Measurements from ENCODE around the gene SULT4A1. TPM values are rescaled to one million over a fixed set of nuclear protein-coding genes. Genes with fewer than 3 reads are reported as not detected.

Gene SULT4A1
- total RNA-seq, 2 donors from 2014 or later = 0.12 TPM; not detected in 1

DNA sequence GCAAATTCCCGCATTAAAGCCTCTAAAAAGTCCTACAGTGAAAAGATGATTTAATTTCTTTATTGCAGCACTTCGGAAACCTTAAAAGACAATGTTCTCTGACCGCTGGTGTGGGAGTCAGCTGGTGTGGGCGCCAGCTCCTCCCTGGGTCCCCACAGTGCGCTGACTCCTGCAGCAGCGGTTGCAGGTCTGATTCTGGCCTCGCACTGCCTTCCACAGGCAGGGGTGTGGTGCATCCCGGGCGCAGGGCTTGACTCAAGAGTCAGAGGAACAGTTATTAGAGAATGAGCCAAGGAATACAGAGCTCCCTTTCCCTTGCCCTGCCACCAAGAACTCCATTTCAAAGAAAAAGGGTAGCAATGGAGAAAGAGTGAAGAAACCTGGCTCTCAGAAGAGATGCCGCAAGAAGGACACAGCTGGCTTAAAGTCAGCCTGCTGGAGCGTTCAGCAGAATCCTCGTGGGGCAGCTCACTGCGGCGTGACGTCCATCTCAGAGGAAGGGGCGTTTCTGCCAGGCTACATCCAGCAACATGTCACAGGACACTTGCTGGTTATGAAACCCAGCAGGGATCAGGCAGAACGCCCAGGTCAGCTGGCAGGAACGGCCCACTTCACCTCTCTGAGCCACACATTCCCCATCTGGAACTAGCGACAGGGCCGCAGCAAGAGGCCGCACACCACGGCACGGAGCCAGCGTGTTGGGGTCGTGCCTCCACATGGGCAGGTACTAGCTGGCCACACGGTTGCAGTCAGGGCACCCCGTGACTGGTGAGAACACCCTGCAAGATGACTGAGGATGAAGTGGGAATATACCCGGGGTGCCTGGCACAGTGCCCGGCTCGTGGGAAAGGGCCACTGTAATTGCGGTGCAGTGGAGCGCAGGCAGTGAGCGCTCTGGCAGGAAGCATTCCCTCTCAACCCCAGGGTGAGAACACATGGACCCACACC is 32.1 kb downstream of the SULT4A1 start:
- no peak for TF ChIP-seq CTCF (IDR thresholded peaks at IDR 0.05)
- DNase-seq (ENCODE audit: low spot score) = peak; percentile 94
- no peaks in the 10 kb centered on the region for H3K36me3 ChIP-seq
- H3K27ac ChIP-seq = peak overlapping the region; percentile 77 to 90
- no peak overlapping the region for H3K4me3 ChIP-seq
- H3K27me3 ChIP-seq = no peaks in the 10 kb centered on the region
- H3K9me3 ChIP-seq = no peaks in the 10 kb centered on the region
- peaks cover 0 to 29% of the 10 kb centered on the region in 2 donors for H3K4me1 ChIP-seq

GRCh38 chr22:43828998-43829782 is 33.1 kb downstream of the SULT4A1 start:
- Histone ChIP-seq H3K36me3 (no peaks in the 10 kb centered on the region), H3K9me3 (no peaks in the 10 kb centered on the region), H3K4me3 (no peak overlapping the region), H3K27me3 (no peaks in the 10 kb centered on the region), H3K27ac (peak overlapping the region; percentile 77 to 90), H3K4me1 (peaks cover 0 to 29% of the 10 kb centered on the region in 2 donors)
- TF ChIP-seq CTCF (IDR thresholded peaks at IDR 0.05) = peak; percentile 22 to 72
- peak; percentile 95 for DNase-seq (ENCODE audit: low spot score)

DNA sequence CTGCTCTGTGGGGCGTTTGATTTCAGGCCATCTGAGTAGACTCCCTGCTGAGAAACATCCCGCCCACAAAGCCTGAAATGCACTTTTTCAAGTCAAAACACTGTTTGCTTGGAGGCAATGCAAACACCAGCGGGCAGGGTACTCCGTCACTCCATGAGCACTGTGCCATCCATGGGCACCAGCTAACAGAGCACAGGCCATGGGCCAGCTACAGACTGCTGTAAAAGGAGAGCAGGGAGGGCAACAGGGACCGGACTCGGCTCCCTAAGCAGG is 33.7 kb downstream of the SULT4A1 start:
- no peak for DNase-seq (ENCODE audit: low spot score)
- Histone ChIP-seq H3K36me3 (no peaks in the 10 kb centered on the region), H3K4me1 (peaks cover 0 to 26% of the 10 kb centered on the region in 2 donors), H3K4me3 (no peak overlapping the region), H3K27me3 (no peaks in the 10 kb centered on the region), H3K9me3 (no peaks in the 10 kb centered on the region), H3K27ac (peak overlapping the region; percentile 77 to 90)
- TF ChIP-seq CTCF (IDR thresholded peaks at IDR 0.05) = no peak

DNA sequence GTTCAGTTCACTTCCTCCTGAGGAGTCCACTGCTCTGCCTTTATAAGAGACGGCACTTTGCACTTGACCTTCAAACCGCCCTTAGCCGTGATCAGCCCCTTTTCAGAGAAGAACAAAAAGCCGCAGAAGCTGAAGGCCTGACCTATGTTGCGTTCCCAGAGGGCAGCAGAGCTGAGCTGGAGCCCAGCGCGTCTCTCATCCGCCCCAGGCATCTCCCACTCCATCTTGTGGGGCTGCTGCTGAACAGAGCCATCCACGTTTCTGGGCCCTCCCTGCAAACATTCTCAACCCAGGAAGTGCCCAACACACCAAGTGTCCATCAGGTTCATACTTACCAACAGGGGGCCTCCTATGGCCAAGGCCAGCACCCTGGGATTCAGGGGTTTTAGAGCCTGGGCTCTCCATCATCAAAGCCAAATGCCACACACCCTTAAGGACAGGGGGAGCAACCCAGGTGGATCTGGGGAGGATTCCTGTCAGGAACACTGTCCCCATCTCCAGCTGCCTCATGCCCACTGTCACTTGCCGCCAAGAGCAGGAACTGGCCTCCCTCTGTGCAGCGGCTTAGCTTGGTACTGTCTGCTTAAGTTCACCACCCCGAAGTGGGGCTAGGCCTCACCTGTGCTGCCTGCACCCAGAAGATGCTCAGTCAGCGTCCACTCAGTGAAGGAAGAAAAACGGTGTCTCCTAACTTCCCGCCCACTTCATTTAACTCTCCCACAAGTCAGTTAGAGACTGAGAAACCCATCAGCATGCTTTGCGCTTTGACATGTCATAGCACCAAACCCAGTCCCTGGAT is 34.2 kb downstream of the SULT4A1 start:
- H3K27ac ChIP-seq = peak overlapping the region; percentile 77 to 90
- H3K4me1 ChIP-seq = peaks cover 0 to 23% of the 10 kb centered on the region in 2 donors
- H3K9me3 ChIP-seq = no peaks in the 10 kb centered on the region
- H3K4me3 ChIP-seq = no peak overlapping the region
- no peaks in the 10 kb centered on the region for H3K27me3 ChIP-seq
- no peaks in the 10 kb centered on the region for H3K36me3 ChIP-seq
- TF ChIP-seq CTCF (IDR thresholded peaks at IDR 0.05) = no peak
- no peak for DNase-seq (ENCODE audit: low spot score)

DNA sequence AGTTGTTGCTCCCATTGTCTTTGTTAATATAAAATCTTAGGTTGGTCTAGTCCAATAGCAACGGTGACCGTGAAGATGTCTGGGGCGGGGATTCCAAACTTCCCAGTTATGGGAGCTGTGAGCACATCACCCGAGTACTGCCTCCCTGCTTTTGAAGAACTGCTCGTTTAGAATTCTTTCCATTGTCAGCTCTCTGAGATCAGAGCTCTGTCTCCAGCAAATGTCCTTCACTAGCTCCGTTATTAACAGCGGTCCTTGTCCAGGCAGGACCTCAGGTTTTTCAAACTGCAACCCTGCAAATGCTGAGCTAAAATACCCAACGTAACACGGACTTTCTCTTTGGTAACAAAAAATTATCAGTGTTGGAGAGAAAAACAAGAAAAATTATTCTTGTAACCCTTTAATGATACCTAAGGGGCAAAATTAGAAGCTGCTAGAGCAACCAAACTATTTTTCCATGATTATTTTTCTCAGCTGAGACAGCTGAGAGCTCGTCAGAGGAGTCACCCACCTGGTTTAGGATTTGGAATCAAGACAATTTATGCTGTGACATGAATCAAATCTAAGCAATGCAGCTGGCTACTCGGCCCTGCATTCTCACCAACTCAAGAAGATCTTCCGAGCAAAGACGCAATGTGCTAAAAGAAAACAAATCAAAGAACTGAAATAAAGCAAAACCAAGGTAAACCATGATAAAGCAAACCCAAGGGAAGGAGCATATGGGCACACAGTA is 35.1 kb downstream of the SULT4A1 start:
- H3K27me3 ChIP-seq = no peaks in the 10 kb centered on the region
- no peaks in the 10 kb centered on the region for H3K36me3 ChIP-seq
- no peaks in the 10 kb centered on the region for H3K9me3 ChIP-seq
- DNase-seq (ENCODE audit: low spot score) = no peak
- H3K4me1 ChIP-seq = peaks cover 0 to 23% of the 10 kb centered on the region in 2 donors
- H3K4me3 ChIP-seq = no peak overlapping the region
- no peak for TF ChIP-seq CTCF (IDR thresholded peaks at IDR 0.05)
- peak overlapping the region in 1 of 2 donors; percentile 16 for H3K27ac ChIP-seq
